Lung (tissue), 12 donors: Measurements from ENCODE around the gene MIXL1. TPM values are rescaled to one million over a fixed set of nuclear protein-coding genes. Genes with fewer than 3 reads are reported as not detected.

Experiments
- ATAC-seq: fragments of 200-7000 bp; cut with Tn5 transposase; one replicate; pipeline ENCODE4 v1.9.1; 2020; ENCODE audit warnings: moderate number of reproducible peaks; ENCODE audit not compliant: insufficient read depth, low FRiP score
- DNase-seq, 3 donors: peaks; one replicate each; pipeline ENCODE4 v3.0.0-alpha.2; 2013 to 2017
- H3K27ac ChIP-seq, 2 donors: one replicate each; pipeline ENCODE4 v1.5.1; 2013; ENCODE audit warnings: mild to moderate bottlenecking in 2 of 2, moderate library complexity in 2 of 2, control low read depth in 1 of 2, inconsistent platforms in 1 of 2, low read depth in 1 of 2, low read length in 1 of 2
- H3K27me3 ChIP-seq, 3 donors: one replicate each; pipeline ENCODE4 v1.5.1; 2013; ENCODE audit warnings: low read length in 2 of 3; ENCODE audit not compliant: control insufficient read depth in 3 of 3, insufficient read depth in 3 of 3
- H3K36me3 ChIP-seq, 4 donors: one replicate each; pipeline ENCODE4 v1.5.1; 2013; ENCODE audit warnings: low read length in 4 of 4, mild to moderate bottlenecking in 1 of 4, moderate library complexity in 1 of 4; ENCODE audit not compliant: control insufficient read depth in 4 of 4, insufficient read depth in 4 of 4
- H3K4me1 ChIP-seq, 5 donors: one replicate each; pipeline ENCODE4 v1.5.1; 2013; ENCODE audit warnings: low read length in 5 of 5, mild to moderate bottlenecking in 2 of 5, moderate library complexity in 1 of 5; ENCODE audit not compliant: control insufficient read depth in 5 of 5, insufficient read depth in 5 of 5
- H3K4me3 ChIP-seq: one replicate; pipeline ENCODE4 v1.5.1; 2013; ENCODE audit warnings: mild to moderate bottlenecking, control low read depth, moderate library complexity
- H3K9ac ChIP-seq, 2 donors: one replicate each; pipeline ENCODE4 v1.5.1; 2013; ENCODE audit warnings: low read length in 2 of 2, control low read depth in 1 of 2; ENCODE audit not compliant: insufficient read depth in 1 of 2
- H3K9me3 ChIP-seq, 4 donors: one replicate each; pipeline ENCODE4 v1.5.1; 2013; ENCODE audit warnings: low read length in 3 of 4, mild to moderate bottlenecking in 1 of 4, moderate library complexity in 1 of 4; ENCODE audit not compliant: control insufficient read depth in 4 of 4, insufficient read depth in 3 of 4
- WGBS, 2 donors: extraction: QIAGEN DNeasy Blood & Tissue Kit; methylation state at CpG; one replicate each; pipeline ENCODE4 v1.1.7; 2013; 5-methylcytosine and 5-hydroxymethylcytosine counted together
- polyA plus RNA-seq, 2 donors: library from polyadenylated mRNA; stranded (reverse); fragments of 200-250 nt; gene quantifications; one replicate each; pipeline ENCODE4 v1.2.1, GENCODE V29; 2013
- total RNA-seq, 2 donors: library from RNA; depleted of rRNA in 1 of 2; stranded (reverse); fragments of >200 nt in 1 of 2; gene quantifications; one replicate each; pipeline ENCODE4 v1.2.1, GENCODE V29; 2014 to 2021
- TF ChIP-seq, protein P1 (sequence below): IDR thresholded peaks from 2 replicates; pipeline ENCODE4 v1.5.1; 2012; ENCODE audit warnings: mild to moderate bottlenecking; ENCODE audit errors: control extremely low read depth, extremely low read depth
- donor health status: control.
- donor health status: control.
- donor health status: Bipolar disorder and iron deficiency.
- donor health status: healthy.
- donor health status: DM: yes; HTN: yes; CAD: no.

Gene MIXL1
- total and polyA plus RNA-seq, 4 donors, result 0.03 to 0.49 TPM; not detected in 2

DNA sequence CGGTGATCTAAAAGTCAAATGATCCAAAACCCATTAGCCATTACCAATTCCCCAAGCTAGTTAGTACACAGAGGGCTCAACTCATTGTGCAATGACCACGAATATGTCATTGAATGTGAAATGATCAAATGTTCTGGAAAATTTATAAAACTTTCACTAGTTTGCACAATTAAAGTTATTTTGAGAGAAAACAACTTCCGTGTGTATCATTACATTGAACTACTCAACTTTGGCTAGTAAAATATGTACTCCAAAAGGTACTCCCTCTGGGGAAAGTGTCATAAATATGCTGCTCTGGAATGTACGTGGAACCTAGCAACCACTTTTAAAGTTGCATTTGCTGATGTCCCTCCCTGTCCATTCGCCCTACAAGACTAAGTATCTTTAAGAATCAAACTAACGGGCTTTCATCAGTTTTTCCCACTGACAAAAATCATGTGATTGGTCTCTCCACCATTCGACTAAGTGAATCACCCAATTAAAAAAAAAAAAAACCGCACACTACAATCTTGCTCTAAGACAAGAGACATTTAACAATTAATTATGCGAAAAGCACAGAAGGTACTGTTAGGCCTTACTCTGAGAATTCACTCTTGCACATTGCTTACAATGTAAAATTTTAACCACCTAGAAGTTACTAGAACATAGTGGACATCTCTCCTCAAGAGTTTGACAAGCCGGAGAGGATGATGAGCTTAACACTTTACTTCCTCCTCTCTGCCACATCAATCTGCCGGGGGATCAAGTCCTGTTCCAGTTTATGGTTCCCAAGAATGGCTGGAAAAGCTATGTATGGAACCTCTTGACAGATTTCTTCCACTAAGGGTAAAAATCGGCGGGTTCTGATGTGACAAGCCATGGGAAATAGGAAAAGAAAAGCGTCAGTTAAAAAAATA, 38.1 kb upstream of the MIXL1 start:
- Histone ChIP-seq H3K4me1 (peaks cover 5 to 14% (median 9%) of the 10 kb centered on the region in 5 donors), H3K9ac (peak overlapping the region; percentile 72 to 88), H3K36me3 (peaks cover 0 to 4% (median 2%) of the 10 kb centered on the region in 4 donors), H3K4me3 (peak overlapping the region; percentile 92), H3K9me3 (no peaks in the 10 kb centered on the region), H3K27ac (peak overlapping the region; percentile 31 to 92), H3K27me3 (no peaks in the 10 kb centered on the region)
- ATAC-seq (no peak), DNase-seq (peak in 2 of 3 donors; percentile 6 to 16)
- TF ChIP-seq, protein P1, sequence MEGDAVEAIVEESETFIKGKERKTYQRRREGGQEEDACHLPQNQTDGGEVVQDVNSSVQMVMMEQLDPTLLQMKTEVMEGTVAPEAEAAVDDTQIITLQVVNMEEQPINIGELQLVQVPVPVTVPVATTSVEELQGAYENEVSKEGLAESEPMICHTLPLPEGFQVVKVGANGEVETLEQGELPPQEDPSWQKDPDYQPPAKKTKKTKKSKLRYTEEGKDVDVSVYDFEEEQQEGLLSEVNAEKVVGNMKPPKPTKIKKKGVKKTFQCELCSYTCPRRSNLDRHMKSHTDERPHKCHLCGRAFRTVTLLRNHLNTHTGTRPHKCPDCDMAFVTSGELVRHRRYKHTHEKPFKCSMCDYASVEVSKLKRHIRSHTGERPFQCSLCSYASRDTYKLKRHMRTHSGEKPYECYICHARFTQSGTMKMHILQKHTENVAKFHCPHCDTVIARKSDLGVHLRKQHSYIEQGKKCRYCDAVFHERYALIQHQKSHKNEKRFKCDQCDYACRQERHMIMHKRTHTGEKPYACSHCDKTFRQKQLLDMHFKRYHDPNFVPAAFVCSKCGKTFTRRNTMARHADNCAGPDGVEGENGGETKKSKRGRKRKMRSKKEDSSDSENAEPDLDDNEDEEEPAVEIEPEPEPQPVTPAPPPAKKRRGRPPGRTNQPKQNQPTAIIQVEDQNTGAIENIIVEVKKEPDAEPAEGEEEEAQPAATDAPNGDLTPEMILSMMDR, result no peak
- WGBS, 2 donors, result 30 to 41% methylated on average over 14 of the region's 14 CpGs

DNA sequence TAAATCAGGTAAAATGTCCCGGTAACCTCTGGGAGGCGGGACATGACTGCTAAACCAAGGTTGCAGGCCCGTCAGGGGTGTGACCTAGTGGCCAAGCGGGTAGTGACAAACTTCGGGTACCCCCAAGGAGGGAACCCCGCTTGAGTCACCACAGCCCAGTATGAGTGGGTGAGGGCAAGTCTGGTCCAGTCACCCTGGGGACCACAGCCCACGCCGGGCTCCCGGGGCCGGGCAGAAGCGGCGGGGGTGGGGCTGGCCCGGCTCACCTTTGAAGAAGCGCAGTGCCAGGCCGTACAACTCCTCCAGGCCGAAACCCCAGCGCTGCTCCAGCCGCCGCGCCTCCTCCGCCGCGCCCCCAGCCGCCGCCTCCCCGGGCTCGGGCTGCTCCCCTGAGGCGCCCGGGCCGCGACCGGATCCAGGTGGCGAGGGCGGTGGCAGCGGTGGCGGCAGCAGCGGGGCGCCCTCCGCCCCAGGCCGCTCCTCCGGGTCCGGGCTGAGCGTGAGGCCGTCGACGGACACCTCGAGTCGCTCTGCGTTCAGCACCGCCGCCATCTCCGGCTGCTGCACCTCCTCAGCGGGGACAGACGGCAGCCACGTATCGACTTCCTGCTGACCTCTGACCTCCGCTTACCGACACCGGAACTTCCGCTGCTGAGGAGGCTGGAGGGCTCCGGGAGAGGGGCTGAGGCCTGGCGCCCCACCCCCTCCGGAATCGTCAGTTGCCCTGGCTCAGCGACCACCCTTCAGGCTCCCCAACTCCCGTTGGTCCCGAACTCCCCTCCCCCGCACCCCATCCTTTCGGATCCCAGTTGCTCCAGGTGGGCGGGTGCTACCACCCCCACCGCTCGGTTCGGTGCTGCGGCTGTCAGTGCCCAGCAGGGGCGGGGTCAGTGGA, 37.1 kb upstream of the MIXL1 start, which contains the start of gene ACBD3:
Gene ACBD3, minus strand, starts transcription at position 618 of the 895 bp plus-strand sequence. Its CDS starts 66 bp downstream, at position 552.
- H3K36me3 ChIP-seq, result peaks cover 0 to 4% (median 2%) of the 10 kb centered on the region in 4 donors
- peak within 1 kb of the TSS; percentile 92 to 97 for H3K27ac ChIP-seq
- TF ChIP-seq, protein P1, result no peak
- ATAC-seq (peak; percentile 92), DNase-seq (peak; percentile 93 to 97 (median 94))
- no peaks in the 10 kb centered on the region for H3K27me3 ChIP-seq
- WGBS, 2 donors, result 0 to 1% methylated on average over 34 to 75 of the region's 75 CpGs
- H3K9ac ChIP-seq, result peak within 1 kb of the TSS; percentile 72 to 88
- H3K4me1 ChIP-seq, result peaks cover 5 to 14% (median 9%) of the 10 kb centered on the region in 5 donors
- H3K4me3 ChIP-seq, result peak within 1 kb of the TSS; percentile 92
- H3K9me3 ChIP-seq, result no peaks in the 10 kb centered on the region

DNA sequence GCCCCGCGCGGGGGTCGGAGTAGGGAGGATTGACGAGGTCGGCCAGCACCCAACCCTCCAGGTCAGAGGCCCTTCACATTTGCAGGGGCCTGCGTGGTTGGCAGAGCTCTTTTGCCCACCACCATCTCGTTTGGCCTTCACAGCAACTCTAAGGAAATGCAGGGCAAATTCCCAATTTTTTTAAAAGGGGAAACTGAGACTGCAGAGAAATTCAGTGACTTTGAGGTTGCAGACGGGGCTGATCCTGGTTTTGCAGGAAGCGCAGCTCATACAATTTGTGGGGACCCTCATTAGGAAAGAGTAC, 36.5 kb upstream of the MIXL1 start:
- Histone ChIP-seq H3K27me3 (no peaks in the 10 kb centered on the region), H3K4me1 (peaks cover 5 to 14% (median 7%) of the 10 kb centered on the region in 5 donors), H3K9me3 (no peaks in the 10 kb centered on the region), H3K27ac (peak overlapping the region; percentile 92 to 97), H3K4me3 (peak overlapping the region; percentile 92), H3K36me3 (peaks cover 0 to 4% (median 2%) of the 10 kb centered on the region in 4 donors), H3K9ac (peak overlapping the region; percentile 46 to 66)
- DNase-seq, result no peak
- WGBS, 2 donors, result 7 to 8% methylated on average over 10 of the region's 10 CpGs
- TF ChIP-seq, protein P1, result no peak
- no peak for ATAC-seq
